ENCODE results near the gene UMPS. TPM values are rescaled to one million over a fixed set of nuclear protein-coding genes. Genes with fewer than 3 reads are reported as not detected.
A peak's percentile ranks its signal among the peaks of the same experiment; 100 is the strongest.

Gene UMPS
- total and polyA plus RNA-seq, 2 donors (not counting 1 experiment from before 2014, with no cell fraction given) = 6.6 to 21.4 TPM

DNA sequence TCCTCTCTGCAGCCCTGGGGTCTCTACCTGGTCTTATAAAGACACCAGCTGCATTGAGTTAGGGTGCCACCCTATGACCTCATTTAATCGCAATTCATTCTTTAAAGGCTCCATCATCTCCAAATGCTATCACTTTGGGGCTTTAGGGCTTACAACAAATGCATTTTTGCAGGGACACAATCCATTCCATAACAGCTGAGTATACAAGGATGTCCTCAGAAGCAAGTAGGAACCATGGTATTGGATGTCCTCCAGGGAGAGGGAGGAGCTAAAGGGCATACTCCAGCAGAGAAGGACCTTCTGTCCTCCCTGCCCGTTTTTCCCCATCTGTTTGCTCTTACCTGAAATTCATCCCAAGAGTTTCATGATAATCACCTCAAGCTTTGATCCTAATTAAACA, 30.3 kb downstream of the UMPS start:
- no peaks in the 10 kb centered on the region for H3K79me2 ChIP-seq (ENCODE audit: control insufficient read depth, insufficient read depth, low read length)
- no peak overlapping the region for H2AFZ ChIP-seq (ENCODE audit: insufficient read depth, low read depth, low read length, poor library complexity, severe bottlenecking)
- no peaks in the 10 kb centered on the region for H3K27me3 ChIP-seq (replicated peaks in 1 of 4; ENCODE audit: control extremely low read depth in 1 of 4, control insufficient read depth in 3 of 4, insufficient read depth in 4 of 4, low read length in 3 of 4)
- ATAC-seq (ENCODE audit: low read depth) = no peak
- no peak overlapping the region for H3K27ac ChIP-seq (ENCODE audit: low read length in 2 of 2)
- ChIA-PET POLR2A (no interaction called here), CTCF (interaction anchor here (0.6 to 5.4 kb wide), 22 partner anchors 8 to 830 kb away, joined by 3 to 63 read pairs (median 4); no protein-coding TSS in a partner anchor)
- H3K9me3 ChIP-seq (ENCODE audit: control extremely low read depth in 1 of 3, control insufficient read depth in 2 of 3, insufficient read depth in 1 of 3, low read length in 2 of 3) = no peaks in the 10 kb centered on the region
- TF ChIP-seq, protein P1, sequence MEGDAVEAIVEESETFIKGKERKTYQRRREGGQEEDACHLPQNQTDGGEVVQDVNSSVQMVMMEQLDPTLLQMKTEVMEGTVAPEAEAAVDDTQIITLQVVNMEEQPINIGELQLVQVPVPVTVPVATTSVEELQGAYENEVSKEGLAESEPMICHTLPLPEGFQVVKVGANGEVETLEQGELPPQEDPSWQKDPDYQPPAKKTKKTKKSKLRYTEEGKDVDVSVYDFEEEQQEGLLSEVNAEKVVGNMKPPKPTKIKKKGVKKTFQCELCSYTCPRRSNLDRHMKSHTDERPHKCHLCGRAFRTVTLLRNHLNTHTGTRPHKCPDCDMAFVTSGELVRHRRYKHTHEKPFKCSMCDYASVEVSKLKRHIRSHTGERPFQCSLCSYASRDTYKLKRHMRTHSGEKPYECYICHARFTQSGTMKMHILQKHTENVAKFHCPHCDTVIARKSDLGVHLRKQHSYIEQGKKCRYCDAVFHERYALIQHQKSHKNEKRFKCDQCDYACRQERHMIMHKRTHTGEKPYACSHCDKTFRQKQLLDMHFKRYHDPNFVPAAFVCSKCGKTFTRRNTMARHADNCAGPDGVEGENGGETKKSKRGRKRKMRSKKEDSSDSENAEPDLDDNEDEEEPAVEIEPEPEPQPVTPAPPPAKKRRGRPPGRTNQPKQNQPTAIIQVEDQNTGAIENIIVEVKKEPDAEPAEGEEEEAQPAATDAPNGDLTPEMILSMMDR (IDR thresholded peaks at IDR 0.05) = no peak
- TF ChIP-seq EZH2 (IDR thresholded peaks at IDR 0.05; ENCODE audit: borderline replicate concordance, insufficient read depth, low read depth, low read length, poor library complexity, severe bottlenecking) = no peak
- no peak overlapping the region for H3K4me3 Mint-ChIP-seq
- no peaks in the 10 kb centered on the region for H3K9me3 Mint-ChIP-seq (ENCODE audit: insufficient read depth)
- intact Hi-C loops (cut with micrococcal nuclease) = no loop called here
- H3K9ac ChIP-seq (ENCODE audit: low read length) = no peak overlapping the region
- DNase-seq = no peak
- no peak overlapping the region for H3K4me2 ChIP-seq (replicated peaks; ENCODE audit: low read depth, low read length, poor library complexity, severe bottlenecking)
- no peak overlapping the region for H3K4me3 ChIP-seq (ENCODE audit: control extremely low read depth in 1 of 5, extremely low read depth in 1 of 5, insufficient read depth in 1 of 5, low read depth in 2 of 5, low read length in 4 of 5)
- H3K4me1 Mint-ChIP-seq = peaks cover 4% of the 10 kb centered on the region
- peaks cover 2% of the 10 kb centered on the region for H3K27me3 Mint-ChIP-seq
- no peaks in the 10 kb centered on the region for H4K20me1 ChIP-seq (ENCODE audit: control insufficient read depth, insufficient read depth, low read length, poor library complexity, severe bottlenecking)
- H3K27ac Mint-ChIP-seq = no peak overlapping the region
- H3K36me3 ChIP-seq (replicated peaks in 1 of 2; ENCODE audit: control extremely low read depth in 1 of 2, control insufficient read depth in 1 of 2, extremely low read depth in 1 of 2, insufficient read depth in 2 of 2, low read length in 1 of 2) = no peaks in the 10 kb centered on the region
- no CpG with 5 or more reads among the region's 2 CpGs for WGBS (ENCODE audit: insufficient coverage)
- peaks cover 0 to 4% of the 10 kb centered on the region in 2 donors for H3K4me1 ChIP-seq (ENCODE audit: control insufficient read depth in 2 of 2, insufficient read depth in 2 of 2, low read length in 2 of 2)

DNA sequence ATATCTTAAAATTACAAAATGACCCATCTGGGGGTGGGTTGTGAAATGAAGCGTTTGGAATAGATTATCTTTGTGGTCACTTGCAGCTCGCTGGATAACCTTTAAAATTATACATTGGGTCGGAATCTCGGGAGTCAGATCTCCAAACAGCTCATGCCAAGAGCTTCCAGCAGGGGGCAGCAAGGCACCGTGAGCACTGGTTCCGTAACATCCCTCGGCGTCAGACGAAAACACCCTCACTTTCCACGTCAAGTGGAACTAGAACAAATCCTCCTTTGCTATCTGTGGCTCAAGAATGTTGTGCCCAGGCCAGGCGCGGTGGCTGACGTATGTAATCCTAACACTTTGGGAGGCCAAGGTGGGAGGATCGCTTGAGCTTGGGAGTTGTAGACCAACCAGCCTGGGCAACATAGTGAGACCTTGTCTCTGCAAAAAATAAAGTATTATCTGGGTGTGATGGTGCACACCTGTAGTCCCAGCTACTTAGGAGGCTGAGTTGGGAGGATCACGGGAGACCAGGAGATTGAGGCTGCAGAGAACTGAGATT, 31.1 kb downstream of the UMPS start:
- ATAC-seq (ENCODE audit: low read depth) = peak; percentile 76
- peaks cover 4% of the 10 kb centered on the region for H3K4me1 Mint-ChIP-seq

More for the DNA sequence above, 31.1 kb downstream of the UMPS start:
- Mint-ChIP-seq H3K27me3 (peaks cover 7% of the 10 kb centered on the region), H3K9me3 (ENCODE audit: insufficient read depth) (no peaks in the 10 kb centered on the region), H3K27ac (no peak overlapping the region), H3K4me3 (peak overlapping the region; percentile 61)
- ChIA-PET POLR2A (no interaction called here), CTCF (interaction anchor here (0.6 to 5.4 kb wide), 20 partner anchors 8 to 829 kb away, joined by 3 to 63 read pairs (median 4); no protein-coding TSS in a partner anchor)
- Histone ChIP-seq H3K4me1 (ENCODE audit: control insufficient read depth in 2 of 2, insufficient read depth in 2 of 2, low read length in 2 of 2) (peaks cover 0 to 4% of the 10 kb centered on the region in 2 donors), H3K27ac (ENCODE audit: low read length in 2 of 2) (no peak overlapping the region), H3K79me2 (ENCODE audit: control insufficient read depth, insufficient read depth, low read length) (no peaks in the 10 kb centered on the region), H3K9ac (ENCODE audit: low read length) (no peak overlapping the region), H3K4me2 (replicated peaks; ENCODE audit: low read depth, low read length, poor library complexity, severe bottlenecking) (peak overlapping the region; percentile 53), H3K27me3 (replicated peaks in 1 of 4; ENCODE audit: control extremely low read depth in 1 of 4, control insufficient read depth in 3 of 4, insufficient read depth in 4 of 4, low read length in 3 of 4) (no peaks in the 10 kb centered on the region), H3K36me3 (replicated peaks in 1 of 2; ENCODE audit: control extremely low read depth in 1 of 2, control insufficient read depth in 1 of 2, extremely low read depth in 1 of 2, insufficient read depth in 2 of 2, low read length in 1 of 2) (no peaks in the 10 kb centered on the region), H3K9me3 (ENCODE audit: control extremely low read depth in 1 of 3, control insufficient read depth in 2 of 3, insufficient read depth in 1 of 3, low read length in 2 of 3) (no peaks in the 10 kb centered on the region), H2AFZ (ENCODE audit: insufficient read depth, low read depth, low read length, poor library complexity, severe bottlenecking) (peak overlapping the region; percentile 70), H3K4me3 (ENCODE audit: control extremely low read depth in 1 of 5, extremely low read depth in 1 of 5, insufficient read depth in 1 of 5, low read depth in 2 of 5, low read length in 4 of 5) (no peak overlapping the region), H4K20me1 (ENCODE audit: control insufficient read depth, insufficient read depth, low read length, poor library complexity, severe bottlenecking) (no peaks in the 10 kb centered on the region)
- 17% methylated on average over 12 of the region's 15 CpGs for WGBS (ENCODE audit: insufficient coverage)
- TF ChIP-seq, protein P1 (IDR thresholded peaks at IDR 0.05) = peak; percentile 94
- TF ChIP-seq EZH2 (IDR thresholded peaks at IDR 0.05; ENCODE audit: borderline replicate concordance, insufficient read depth, low read depth, low read length, poor library complexity, severe bottlenecking) = no peak
- intact Hi-C loops (cut with micrococcal nuclease) = no loop called here
- peak; percentile 76 for DNase-seq
